Measurements from ENCODE around the gene SCAMP3.
"Not testable (repeated sequence)": the region's sequence is repeated elsewhere in the genome, so short reads cannot be mapped to it uniquely, and the experiment has no call there.

The SCAMP3 gene

DNA sequence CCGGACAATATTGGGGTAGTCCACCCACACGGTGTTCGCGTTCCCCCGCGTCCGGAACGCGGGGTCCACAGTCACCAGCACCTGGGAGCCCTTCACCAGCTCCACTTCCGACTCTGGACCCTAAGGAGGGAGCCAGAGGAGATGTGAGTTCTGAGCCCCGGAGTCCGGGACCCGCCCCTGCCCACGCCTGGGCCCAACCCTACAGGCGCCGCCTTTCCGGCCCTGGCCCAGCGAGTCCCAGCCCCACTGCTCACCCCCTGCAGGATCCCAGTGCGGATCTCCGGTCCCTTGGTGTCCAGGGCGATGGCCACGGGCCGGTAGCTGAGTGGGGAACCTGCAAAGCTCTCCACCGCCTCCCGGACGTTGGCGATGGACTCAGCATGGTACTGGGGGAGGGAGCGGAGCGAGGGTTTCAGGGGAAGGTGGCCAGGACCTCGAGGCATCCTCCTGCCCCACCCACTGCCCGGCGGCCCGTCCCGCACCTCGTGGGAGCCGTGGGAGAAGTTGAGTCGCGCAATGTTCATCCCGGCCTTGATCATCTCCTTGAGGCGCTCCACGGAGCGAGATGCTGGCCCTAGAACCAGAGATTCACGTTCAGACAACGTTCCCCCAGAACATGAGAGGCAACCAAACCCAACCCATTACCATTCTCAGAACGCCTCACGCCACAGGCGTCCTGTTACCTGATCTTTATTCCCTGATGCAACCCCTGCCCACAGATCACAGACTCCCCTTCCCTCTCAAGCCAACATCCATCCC is 33.2 kb upstream of the SCAMP3 start:
- peak overlapping the region; percentile 11 for H3K4me3 ChIP-seq (ENCODE audit: low read depth, low read length)

DNA sequence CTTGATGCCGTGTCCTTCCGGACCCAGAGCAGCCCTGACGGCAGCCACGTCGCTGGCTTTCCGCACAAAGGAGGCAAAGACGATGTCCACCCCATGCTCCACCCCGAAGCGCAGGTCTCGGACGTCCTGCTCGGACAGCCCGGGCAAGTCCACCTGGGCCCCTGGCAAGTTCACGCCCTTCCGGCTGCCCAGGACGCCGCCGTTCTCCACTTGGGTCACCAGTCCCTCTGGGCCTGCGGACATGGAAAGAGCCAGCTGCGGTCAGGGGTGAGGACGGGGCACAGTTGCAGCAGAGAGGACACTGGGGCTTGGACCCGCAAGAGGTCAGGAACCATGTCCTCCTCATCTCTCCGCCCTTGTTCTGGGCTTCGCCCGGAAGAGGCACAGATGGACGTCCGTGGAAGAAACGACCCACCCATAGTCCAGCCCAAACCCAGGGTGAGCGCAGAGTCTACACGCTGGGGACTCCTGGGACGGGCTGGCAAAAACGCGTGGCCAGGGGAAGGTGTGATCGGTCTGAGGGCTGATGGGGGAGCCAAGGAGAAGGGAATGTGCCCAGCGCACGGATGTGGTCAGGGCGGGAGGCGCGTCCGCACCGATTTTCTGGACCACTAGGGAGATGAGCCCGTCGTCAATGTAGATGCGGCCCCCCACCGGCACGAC is 32.5 kb upstream of the SCAMP3 start:
- TF ChIP-seq, protein P1, sequence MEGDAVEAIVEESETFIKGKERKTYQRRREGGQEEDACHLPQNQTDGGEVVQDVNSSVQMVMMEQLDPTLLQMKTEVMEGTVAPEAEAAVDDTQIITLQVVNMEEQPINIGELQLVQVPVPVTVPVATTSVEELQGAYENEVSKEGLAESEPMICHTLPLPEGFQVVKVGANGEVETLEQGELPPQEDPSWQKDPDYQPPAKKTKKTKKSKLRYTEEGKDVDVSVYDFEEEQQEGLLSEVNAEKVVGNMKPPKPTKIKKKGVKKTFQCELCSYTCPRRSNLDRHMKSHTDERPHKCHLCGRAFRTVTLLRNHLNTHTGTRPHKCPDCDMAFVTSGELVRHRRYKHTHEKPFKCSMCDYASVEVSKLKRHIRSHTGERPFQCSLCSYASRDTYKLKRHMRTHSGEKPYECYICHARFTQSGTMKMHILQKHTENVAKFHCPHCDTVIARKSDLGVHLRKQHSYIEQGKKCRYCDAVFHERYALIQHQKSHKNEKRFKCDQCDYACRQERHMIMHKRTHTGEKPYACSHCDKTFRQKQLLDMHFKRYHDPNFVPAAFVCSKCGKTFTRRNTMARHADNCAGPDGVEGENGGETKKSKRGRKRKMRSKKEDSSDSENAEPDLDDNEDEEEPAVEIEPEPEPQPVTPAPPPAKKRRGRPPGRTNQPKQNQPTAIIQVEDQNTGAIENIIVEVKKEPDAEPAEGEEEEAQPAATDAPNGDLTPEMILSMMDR (conservative IDR thresholded peaks at IDR 0.05; ENCODE audit: low read depth, low read length), result no peak
- H3K4me3 ChIP-seq (ENCODE audit: low read depth, low read length), result peak overlapping the region; percentile 8
- DNase-seq (ENCODE audit: low read depth), result no peak

More for the DNA sequence above, 33.2 kb upstream of the SCAMP3 start:
- DNase-seq (ENCODE audit: low read depth), result no peak
- TF ChIP-seq, protein P1 (conservative IDR thresholded peaks at IDR 0.05; ENCODE audit: low read depth, low read length), result no peak

DNA sequence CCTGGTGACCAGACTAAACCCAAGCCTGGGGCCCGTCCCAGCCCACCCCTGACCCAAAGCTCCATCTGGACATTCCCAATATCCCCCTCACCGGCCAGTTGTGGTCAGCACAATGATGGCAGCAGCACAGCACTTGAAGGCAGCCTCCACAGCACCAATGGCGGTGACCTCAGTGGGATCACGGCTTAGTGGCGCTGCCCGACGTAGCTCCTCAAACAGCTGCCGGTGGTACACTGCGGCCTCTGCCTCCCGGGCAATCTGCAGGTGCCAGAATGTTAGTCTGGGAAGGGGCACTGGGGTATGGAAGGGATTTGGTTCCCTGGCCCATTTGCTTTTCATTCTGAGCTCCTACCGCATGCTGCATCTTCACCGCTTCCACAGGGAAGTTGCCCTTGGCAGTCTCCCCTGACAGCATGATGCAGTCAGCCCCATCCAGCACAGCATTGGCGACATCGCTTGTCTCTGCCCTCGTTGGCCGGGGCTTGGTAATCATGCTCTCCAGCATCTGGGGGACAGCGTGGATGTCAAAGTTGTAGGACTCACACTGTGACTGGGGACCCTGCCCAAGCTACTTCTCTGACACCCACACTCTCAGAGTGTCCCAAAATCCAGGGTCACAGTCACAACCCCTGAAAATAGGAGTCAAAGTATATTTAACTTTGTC is 31.1 kb upstream of the SCAMP3 start:
- DNase-seq (ENCODE audit: low read depth), result no peak
- no peak overlapping the region for H3K4me3 ChIP-seq (ENCODE audit: low read depth, low read length)
- TF ChIP-seq, protein P1 (conservative IDR thresholded peaks at IDR 0.05; ENCODE audit: low read depth, low read length), result no peak

DNA sequence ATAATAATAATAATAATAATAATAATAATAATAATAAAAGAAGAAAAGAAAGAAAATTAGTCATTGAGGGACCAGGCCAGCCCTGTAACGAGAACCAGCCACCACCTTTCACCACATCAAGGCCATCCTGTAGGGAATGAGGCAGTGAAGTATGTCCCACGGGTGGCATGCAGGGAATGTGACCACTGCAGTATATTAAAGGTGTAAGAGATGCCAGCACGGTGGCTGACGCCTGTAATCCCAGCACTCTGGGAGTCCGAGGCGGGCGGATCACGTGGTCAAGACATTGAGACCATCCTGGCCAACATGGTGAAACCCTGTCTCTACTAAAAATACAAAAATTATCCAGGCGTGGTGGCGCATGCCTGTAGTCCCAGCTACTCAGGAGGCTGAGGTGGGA is 28.8 kb upstream of the SCAMP3 start:
- H3K4me3 ChIP-seq (ENCODE audit: low read depth, low read length); DNase-seq (ENCODE audit: low read depth): not testable (repeated sequence)

DNA sequence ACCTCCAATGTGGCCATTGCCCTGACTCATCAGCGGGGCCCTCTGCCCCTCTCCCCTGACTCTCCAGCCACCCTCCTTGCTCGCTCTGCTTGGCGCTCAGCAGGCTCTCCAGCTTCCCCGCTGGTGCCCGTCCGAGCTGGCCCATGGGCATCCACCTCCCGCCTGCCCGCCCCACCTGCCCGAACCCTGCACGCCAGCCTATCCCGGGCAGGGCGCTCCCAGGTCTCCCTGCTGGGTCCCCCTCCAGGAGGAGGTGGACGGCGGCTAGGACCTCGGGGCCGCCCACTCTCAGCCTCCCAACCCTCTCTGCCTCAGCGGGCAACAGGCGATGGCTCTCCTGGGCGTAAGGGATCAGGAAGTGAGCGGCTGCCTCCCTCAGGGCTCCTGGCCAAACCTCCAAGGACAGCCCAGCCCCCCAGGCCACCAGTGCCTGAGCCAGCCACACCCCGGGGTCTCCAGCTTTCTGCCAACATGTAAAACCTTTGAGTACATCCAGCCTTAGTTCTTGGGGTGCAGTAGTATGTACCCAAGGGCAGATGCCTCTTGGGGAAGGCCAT is 25.9 kb upstream of the SCAMP3 start:
- DNase-seq (ENCODE audit: low read depth), result no peak
- TF ChIP-seq, protein P1 (conservative IDR thresholded peaks at IDR 0.05; ENCODE audit: low read depth, low read length), result no peak

DNA sequence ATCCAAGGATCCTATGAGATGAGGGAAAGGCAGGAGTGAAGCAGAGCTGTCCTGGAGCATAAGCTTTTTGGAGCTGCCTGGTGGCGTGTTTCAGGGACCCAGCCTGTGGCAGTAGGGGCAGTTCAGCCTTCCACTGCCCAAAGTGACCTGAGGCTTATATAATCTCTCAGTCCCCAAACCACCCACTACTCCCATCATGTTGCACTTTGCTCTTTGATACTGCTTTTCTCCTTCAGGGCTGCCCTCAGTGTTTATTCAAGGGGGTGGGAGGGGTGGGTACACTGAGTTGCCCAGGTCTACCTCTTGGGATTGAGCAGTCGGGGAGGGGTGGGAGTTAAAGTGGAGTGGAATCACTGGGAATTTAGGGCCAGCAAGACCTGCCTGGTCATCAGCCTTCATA is 24.4 kb upstream of the SCAMP3 start:
- DNase-seq (ENCODE audit: low read depth), result no peak
- no peak overlapping the region for H3K4me3 ChIP-seq (ENCODE audit: low read depth, low read length)
- TF ChIP-seq, protein P1 (conservative IDR thresholded peaks at IDR 0.05; ENCODE audit: low read depth, low read length), result no peak

More for the DNA sequence above, 25.9 kb upstream of the SCAMP3 start:
- H3K4me3 ChIP-seq (ENCODE audit: low read depth, low read length), result no peak overlapping the region

DNA sequence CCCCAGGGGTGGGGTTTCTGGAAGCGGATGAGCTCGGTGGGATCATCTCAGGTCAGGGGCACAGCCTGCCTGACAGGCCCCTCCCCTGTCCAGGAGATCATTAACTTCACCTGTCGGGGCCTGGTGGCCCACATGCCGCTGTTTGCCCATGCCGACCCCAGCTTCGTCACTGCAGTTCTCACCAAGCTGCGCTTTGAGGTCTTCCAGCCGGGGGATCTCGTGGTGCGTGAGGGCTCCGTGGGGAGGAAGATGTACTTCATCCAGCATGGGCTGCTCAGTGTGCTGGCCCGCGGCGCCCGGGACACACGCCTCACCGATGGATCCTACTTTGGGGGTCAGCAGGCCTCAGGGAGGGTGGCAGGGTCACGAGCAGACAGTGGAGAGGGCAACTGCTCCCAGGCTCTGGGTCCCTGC is 23.5 kb upstream of the SCAMP3 start:
- no peak overlapping the region for H3K4me3 ChIP-seq (ENCODE audit: low read depth, low read length)
- TF ChIP-seq, protein P1 (conservative IDR thresholded peaks at IDR 0.05; ENCODE audit: low read depth, low read length), result no peak
- DNase-seq (ENCODE audit: low read depth), result no peak

All from choroid plexus epithelial cell (primary cell).